Activated T-cell treated with anti-CD3 and anti-CD28 coated beads for 48 hours (primary cell): ENCODE data around the gene STARD3.

Experiments
- DNase-seq: peaks from one replicate; pipeline ENCODE4 v3.0.0-alpha.2; 2020; ENCODE audit warnings: low read depth

The STARD3 gene

GRCh38 chr17:39672522-39673334 is 35.8 kb downstream of the STARD3 start:
- no peak for DNase-seq

GRCh38 chr17:39673335-39674081 is 36.6 kb downstream of the STARD3 start:
- DNase-seq = no peak

GRCh38 chr17:39674179-39674578 is 37.2 kb downstream of the STARD3 start:
- DNase-seq = no peak

- DNase-seq = no peak
Observed at GRCh38 chr17:39674702-39675389, 37.9 kb downstream of the STARD3 start.

DNA sequence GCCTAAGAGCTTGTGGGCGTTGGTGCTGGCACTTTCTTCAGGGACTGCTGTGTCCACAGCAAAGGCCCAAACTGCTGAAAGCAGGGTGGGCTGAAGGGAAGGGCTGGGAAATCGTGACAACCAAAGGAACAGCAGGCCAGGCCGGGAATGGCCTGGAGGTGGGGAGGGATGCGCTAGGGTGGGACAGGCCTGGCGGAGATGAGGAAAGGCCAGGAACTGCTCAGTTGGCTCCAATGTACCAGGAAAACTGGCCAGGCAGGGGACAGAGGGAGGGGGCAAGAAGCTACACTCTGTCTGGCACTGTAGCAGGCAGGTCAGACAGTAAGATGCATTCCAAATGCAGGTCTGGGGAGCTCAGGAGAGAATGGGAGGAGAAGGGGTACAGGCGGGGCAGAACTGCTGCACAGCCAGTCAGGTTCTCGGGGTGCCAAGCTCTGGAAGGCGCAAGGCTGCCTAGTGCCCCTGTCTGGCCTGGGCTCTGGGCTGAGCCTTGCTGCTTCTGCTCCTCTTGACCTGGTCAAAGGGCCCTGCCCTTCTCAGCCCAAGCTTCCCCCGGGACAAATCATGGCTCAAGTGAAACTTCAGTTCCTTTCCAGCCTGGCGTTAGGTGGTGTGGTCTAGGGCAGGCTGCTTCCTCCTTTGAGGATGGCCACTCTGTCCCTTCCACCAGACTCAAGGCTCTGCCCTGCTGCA is 38.6 kb downstream of the STARD3 start:
- DNase-seq = no peak

DNA sequence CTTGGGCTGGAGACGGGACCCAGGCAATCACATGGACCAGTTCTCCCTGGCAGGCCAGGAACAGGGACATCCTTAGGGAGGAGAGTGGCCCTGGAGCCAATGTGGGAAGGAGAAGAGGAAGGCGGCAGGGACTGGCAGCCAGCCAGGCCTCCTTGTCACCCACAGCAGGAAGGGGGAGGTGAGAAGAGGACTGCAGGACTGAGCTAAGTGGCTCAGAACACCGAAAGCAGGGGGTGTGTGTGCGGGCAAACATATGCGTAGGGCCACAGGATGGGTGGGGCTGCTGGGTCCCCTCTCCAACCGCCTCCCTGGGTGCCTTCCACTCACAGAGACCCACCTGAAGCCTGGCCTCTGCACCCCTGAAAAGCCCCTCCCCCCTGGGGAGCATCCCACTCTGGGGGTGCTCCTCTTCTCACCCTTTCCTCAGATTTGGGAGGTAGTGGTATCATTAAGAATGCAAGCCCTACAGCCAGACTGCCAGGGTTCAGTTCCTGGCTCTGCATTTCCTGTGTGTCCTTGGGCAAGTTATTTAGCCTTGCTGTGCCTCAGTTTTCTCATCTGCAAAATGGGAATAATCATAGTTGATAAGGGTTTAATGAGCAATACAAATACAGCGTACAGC is 39.4 kb downstream of the STARD3 start:
- DNase-seq = no peak

DNA sequence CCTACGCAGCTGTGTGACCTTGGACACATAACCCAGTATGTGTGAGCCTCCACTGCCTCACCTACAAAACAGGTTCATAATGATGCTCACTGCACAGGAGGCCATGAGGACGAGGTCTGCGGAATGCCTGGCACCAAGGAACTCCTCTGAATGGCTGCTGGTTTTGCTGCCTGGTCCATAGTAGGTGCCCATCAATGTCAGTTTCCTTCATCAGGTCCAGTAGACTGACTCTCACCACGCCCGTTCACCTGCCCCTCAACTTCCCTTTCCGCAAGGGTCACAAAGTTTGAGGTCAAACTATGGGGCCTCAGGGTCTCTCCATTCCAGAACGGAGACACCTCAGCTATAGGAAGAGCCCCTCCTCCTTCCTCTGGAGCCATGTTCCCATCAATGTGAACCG is 40.1 kb downstream of the STARD3 start:
- DNase-seq = no peak

DNA sequence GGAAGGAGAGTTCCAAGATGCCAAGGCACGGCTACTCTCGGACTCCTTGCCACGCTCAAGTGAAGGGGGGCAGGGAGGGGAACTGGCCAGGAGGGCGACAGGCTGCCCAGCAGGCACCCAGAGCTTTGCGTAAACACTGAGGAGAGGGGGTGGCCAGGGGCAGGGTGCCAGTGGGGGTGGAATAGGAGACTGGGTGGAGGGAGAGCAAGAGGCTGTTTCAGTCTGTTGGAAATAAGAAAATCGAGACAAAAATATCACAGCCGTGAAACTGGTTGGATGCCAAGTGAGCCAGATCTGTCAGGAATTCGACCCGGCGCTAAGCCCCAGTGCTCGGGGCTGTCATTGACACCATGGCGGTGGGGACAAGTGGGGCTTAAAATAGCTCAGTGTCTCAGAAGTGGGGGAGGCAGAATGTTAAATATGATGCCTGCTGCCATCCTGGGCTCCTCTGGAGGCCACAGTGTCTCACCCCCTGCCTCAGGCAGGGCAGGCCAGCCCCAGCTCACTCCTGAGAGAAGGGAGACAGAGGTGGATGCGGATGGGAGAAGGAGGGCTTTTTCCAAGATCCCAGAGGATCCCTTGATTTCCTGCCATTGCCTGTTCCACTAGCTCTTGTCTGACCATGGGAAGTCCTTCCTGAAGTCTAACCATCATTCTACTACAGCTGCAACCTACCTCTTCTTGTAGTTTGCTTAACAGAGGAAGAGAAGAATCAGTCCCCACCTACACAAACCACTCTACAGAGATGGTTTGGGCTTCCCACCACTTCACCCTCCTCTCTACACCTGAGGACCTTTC is 40.8 kb downstream of the STARD3 start:
- no peak for DNase-seq

GRCh38 chr17:39678340-39679116 is 41.6 kb downstream of the STARD3 start:
- DNase-seq = no peak

DNA sequence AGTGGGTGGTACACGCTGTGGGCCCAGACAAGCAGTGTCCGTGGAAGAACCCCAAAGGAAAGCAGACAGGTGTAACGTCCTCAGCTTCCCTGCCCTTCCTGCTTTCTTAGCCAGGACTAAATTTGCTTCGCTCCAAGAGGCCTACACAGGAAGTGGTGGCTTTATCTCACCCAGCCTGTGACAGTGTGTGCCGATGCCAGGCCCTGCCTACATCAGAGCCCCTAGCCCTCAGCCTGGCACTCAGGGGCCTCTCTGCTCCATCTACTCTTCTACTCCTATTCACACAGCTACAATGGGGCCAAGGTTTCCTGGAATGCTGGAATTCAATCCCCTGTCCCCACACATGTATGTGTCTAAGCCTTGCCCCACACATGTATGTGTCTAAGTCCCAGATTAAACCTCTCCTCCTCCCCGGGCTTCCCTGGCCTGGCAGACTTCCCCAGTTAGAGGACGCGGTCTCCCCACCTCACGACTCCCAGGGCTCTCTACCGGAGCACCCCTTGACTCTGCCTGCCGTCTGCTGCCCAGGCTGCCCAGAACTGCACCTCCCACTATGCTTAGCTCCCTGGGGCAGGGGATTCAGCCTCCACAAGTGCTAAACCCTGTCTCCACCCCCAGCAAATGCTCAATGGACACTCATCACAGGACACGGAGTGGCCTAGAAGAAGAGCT is 42.7 kb downstream of the STARD3 start:
- no peak for DNase-seq

DNA sequence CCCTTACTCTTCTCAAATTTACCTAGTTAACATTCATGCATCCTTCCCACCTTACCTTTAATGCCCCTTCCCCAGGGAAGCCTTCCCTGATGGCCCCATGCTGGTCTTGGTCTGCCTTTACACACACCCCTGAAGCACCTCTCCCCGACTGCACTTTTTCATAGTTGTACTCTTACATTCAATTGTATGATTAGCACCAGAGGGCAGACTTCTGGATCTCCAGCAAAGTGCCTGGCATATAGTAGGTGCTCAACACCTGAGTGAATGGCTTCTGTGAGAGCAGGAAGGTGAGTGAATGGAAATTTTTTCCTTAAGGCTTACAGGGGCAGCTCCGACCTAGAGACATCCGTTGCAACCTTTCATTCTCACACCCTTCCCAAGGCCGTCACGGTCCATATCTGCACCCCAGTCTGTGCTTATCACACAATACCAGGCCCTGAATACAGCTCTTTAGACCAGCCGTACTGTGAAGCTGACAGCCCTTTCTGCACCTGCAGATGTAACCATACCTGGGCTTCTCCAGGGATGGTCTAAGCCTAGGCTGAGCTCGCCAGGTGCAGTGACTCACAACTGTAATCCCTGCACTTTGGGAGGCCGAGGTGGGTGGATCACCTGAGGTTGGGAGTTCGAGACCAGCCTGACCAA is 46.5 kb downstream of the STARD3 start:
- DNase-seq = no peak

GRCh38 chr17:39684369-39685192 is 47.6 kb downstream of the STARD3 start:
- no peak for DNase-seq

DNA sequence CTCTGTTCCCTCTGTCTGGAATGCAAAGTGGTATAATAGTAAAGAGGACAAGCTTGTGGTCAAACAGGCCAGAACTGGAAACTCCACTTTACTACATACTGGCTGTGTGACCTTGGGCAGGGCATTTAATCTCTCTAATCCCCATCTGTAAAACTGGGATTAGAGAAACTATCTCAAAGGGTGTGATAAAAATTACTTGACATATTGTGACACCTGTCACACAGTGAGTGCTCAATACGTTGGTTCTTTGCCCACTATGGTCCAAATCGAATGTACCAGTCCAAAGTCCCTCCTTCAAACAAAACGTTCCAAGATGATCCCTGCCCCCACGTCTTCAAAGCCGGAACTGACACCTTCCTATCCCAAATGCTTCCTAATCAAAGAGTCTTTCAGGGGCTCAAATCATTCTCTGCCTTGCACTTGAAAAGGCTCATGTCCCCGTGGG is 50.2 kb downstream of the STARD3 start:
- no peak for DNase-seq

GRCh38 chr17:39687546-39688474 is 50.9 kb downstream of the STARD3 start, which contains the start of gene PGAP3:
TSS of gene PGAP3 (minus strand) at chr17:39688057. CDS start at chr17:39688014, 43 bp downstream.
- DNase-seq = peak; percentile 87

- no peak for DNase-seq
Observed at GRCh38 chr17:39688475-39688835, 51.5 kb downstream of the STARD3 start.

DNA sequence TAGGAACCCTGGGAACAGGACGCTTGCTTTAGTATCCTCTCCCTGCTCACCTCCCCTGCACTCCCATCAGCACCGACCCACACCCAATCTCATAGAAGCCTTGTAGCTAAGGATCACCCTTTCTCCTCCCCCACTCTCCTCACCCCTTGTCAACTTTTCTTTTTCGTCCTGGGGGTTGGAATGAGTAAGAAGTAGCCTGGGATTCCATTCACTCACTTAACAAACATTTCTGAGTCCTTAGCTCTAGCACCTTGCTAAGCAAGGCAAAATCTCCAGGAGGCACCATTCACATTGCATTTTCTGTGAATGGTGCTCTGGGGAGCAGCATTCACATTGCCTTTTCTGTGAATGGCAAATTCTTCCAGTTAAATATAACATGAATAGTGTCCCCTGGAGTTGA is 52.0 kb downstream of the STARD3 start:
- DNase-seq = no peak

DNA sequence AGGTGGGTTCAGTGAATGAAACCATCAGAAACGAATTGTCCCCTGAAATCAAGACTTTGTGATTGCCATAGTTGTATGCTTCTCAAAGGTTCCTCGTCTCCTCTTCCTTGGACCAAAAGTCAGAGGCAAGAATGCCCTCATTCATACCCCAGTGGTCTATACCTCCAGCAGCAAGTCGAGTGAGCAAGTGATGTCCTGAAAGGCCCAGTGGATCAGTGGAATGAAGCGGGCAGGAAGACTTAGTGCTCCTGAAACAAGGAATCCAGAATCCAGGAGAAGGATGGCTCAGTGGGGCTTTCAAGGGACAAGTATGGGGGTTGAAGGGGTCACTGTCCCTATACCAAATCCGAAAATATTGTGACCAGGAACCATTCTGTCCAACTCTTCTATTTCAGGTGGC is 57.6 kb downstream of the STARD3 start:
- DNase-seq = no peak
